HG02623 (cell line): ENCODE results near the gene HOXC11.

Experiments used
- ATAC-seq: cut with Tn5 transposase; IDR thresholded peaks from one replicate; pipeline ENCODE4 v1.9.1; 2021; ENCODE audit warnings: moderate library complexity; ENCODE audit not compliant: unreplicated experiment

The HOXC11 gene

DNA sequence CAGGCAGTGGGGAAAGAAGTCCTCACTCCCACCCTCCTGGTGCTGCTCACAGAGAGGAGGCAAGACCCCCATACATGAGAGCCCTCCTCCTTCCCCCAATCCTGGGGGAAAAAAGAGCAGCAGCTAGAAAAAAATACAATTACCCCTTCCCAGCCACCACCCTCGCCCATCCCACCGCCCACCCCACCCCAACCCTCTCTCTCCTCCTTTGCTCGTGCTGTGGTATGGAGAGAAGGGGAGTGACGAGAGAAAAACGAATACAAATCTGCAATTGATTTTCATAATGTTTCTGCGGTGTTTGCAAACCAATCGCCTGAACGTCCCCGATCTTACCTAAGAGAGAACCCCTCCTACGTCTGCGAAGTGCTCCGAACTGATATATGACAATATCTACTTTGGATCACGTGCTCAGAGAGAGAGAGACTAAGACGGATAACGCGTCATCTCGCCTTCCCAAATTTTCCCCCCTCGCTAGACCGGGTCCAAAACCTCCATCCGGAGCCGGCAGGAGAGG lies at the start of gene HOXC11:
HOXC11 (plus strand) TSS at position 405 of the 514 bp plus-strand sequence. CDS start 116 bp downstream, outside the sequence.
- no peak for ATAC-seq

DNA sequence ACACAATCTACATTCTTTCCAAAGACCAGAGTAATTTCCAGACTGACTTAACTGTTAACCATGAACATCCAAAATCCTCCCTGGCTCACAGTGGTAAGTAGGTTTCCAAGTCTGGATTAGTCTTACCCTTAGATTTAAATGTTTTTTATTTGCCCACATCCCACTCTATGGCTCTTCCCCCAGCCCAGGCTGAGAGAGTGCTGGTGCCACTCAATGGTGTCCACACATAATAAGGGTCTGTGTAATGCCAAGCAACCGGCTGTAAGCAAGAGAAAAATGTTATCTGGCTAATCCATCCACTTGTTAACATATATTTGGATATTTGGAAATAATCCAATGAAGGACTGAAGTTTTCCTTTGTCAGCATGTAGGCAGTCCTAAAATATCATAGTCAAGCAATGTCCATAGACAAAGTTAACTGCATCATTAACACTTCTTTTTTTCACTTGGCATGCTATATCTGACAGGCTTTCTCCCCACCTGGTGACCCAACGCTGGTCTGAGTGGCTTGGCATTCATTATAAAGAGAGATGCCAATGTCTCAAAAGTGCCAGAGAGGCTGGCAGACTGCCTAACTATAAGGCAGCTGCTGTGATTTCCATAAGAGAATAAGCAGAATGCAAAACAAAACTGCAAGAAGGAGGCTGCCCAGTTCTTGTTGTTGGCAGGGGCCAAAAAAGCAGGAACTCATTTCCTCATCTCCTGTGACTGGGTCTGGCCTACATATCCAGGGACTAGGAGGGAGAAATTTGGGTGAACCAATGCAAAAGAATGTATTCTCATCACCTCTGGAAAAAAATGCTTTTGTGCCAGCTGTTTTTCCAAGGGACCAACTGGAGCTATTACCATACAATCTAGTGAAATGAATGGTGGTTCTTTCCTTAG lies 48.2 kb upstream of the HOXC11 start:
- no peak for ATAC-seq

DNA sequence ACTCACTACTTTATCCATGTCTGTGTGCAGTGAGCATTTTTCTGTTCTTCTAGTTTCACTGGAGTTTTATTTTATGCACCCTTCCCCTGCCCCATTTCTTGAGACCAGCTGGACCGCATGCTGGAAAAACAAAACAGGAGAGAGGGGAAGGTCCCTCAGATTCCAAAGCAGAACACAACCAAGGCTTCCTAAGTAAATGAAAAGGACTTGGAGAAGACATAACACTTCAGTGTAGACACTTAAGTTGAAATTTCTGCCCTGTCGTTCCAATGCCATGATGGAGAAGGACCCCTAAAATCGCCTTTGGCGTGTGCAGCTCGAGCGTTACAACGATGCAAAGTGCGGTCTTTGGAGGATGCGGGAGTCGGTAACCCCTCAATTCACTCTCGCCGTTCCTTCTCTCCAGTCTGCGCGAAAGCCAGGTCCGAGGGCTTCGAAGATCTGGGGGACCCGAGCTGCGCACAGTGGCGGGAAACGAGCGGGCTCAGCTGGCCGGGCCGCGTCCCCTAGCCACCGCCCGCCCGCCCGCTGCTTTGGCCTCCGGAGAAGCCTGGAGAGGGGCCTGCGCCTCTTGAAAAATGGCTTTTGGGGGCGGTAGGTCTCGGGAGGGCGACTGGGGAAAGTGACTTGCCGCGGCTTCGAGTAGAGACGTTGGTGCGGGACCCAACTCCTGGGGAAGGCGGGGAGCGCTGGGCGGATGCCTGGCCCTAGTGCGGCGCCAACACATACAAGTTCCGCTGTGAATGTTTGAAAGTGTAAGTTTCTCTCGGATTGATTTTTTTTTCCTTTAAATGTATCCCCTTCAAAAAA lies 45.5 kb upstream of the HOXC11 start:
- no peak for ATAC-seq

DNA sequence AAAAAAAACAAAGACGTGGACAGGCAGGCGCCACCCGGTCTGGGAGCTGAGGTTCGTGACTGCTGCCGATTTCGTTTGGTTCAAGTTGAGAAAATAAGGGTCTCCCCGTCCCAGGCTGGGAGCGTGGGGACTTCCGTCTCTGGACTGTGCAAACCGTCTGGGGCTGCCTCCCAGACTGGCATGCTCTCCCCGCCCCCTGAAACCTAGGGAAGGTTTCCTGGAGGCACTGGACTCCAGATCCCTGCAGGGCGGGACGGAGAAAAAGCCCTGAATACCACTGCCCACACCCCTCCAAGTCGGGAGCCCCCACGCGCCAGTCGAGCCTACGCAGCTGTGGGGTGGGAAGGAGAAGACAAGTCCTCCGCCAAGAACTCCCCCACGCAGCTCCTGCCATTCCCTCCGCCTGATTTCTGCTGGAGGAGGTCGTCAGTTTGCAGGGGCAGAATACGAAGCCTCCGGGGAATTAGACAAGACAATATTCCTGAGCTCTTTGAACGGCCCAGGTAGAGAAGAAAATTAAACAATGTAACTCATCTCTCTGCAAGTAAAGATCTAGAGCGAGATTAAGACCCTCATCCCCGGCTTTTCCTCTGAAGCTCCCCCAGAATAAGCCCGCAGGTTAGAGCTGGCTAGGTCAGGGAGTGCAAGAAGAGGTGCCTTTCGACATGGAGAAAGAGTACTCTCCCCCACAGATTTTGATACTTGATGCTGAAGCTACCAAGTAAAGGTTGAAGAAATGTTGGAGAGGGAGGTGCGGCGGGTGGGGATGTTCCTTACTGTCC lies 44.7 kb upstream of the HOXC11 start:
- ATAC-seq, result no peak

DNA sequence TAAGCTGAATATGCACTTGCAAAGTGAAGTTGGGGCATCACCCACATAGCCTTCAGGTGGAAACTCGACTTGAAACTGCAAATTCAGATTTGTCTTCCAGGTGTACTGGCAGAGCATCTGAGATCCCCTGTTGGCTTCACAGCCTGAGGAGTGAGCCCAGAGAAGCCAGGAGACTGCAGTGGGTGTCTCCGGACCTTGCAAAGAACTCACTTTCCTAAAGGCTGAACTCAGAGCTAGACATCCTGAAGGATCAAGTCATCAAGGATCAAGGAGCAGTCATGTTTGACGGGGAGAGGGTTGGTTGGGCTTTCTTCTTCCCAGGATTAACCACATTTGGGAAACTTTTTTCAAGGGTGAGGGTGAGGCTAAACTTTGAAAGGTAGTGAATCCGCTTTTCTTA lies 43.4 kb upstream of the HOXC11 start:
- ATAC-seq, result no peak

DNA sequence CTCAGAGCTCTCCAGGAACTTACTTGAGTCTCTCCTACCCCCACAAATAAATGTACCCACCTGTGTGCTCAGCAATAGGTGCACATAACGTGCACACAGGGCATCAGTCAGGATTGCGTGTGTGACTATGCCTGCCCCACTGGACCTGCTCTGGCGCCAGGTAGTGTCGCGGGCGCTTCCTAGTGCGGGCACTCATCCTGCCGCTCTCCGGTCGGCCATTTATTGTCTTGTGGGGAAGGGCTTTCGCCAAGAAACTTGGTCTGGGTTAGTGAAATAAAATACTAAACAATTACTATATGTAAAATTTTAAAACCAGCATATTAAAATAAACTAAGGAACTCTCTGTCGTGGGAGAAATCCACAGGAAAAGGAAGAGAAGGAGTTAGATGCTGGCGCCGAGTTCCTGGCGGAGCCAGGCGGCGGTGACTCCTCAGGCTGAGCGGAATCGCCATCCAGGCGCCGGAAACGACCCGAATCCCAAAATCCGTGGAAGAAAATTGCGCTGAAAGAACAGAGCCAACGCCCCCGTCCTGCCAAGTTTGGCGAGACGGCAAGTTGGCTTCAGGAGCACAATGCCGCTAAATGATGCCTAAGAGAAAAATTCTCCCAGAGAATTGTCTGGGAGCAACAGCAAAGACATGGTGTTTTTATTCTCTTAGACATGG lies 42.2 kb upstream of the HOXC11 start:
- no peak for ATAC-seq

DNA sequence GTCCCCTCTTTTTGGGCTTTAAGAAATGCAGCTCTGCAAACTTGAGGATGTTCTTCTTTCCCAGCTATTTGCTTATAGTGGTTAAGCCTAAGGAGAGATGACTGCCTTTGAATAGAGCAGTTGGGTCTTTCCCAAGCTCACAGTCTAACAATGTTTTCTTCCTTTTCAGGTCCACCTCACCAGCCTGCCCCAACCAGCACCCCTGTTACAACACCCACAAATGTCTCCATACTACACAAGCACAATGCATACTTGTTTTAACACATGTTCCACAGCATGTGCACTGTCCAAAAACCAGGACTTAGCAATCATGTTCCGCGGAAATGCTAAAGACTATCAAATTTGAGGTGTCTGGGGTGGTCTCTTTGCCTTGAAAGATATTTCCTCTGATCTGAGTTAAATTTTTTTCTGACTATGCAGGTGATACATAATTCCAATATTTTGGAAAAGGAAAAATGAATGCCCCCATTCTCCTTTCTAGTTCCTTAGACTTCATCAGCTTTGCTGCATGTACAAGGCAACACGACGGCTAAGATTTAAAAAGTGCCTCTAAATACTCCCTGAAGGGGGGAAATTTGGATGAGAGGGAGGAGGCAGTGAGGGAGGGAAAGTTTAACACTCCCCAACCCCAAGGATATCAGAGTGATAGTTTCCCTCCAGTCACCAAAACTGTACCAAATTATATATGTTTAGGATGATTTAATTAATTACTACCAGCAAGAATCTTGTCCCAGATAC lies 40.9 kb upstream of the HOXC11 start:
- no peak for ATAC-seq

DNA sequence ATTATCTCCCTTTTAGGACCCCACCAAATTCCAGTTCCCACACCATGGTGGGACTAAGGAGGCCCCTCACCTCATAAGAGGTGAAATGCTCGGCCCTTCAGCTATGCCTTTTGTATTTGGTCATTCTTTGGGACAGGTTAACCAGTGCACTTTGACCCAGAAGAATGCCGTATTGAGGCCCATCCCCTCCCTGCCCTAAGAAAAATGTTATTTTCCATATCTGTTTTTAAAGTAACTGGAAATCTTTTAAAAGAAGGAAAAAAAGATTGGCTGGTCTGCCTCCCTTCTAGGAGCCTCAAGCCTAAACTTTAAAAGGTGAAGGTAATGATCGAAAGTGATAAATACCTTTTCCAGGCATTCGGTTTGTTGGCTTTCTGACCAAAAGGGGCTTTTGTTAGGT lies 40.0 kb upstream of the HOXC11 start:
- no peak for ATAC-seq

DNA sequence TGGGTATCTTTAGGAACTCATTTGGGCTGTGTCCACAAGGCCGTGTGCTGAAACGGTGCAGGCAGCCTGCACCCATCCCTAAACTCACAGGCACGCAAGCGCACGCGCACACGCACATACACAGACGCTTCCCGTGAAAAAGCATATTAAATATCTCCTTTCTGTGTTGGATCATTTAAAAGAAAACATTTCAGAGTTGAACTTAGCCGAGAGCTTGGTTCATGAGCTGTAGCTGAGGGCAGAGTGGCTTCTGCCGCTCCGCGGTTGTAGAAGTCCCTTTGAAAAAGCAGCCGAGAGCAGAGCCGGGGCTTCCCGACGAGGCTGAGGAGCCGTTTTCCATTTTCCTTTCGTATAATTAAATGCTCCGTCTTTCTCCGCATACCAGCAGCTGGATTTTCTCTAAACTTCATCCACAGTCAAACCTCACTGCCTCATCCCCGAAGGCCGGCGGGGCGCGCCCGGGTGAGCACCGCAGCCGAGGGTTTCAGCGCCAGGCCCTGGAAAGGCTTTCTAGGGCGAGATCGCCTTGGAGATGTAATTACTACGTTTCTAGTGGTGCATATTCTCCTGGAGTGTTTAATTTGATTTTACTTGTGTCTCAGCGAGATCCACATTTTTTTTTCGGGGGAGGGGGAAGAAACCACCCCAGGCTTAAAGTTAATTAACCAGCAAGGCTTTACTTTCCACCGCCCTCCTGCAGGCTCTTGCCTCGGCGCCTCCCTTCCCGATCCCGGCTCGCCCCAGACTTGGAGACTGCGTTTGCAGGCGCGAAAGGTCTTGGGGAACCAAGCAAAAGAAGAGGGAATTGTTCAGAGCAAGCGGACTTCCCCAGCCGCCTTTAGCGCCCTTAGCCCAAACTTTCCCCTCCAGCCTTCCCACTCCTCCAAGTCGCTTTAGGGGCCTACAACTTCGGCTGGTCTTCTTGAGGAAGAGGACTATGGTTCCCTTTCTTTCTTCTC lies 37.3 kb upstream of the HOXC11 start:
- no peak for ATAC-seq

DNA sequence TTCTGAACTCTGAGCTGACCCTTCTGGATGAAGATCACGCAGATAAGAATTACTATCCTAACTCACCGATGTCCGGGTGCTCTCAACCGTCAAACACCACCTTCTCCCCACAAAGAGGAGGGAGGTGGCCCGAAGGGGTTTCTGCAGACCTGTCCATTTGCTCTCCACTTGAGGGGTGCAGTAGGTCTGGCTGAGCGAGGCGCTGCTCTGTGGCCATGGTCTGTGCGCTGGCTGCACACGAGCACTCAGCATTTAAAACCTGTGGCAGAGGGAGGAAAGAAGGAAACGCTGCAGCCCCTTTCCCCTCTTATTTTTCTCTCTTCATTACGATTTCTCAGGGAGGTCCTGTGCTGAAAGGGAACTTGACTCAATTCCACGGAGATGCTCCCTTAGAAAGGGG lies 35.8 kb upstream of the HOXC11 start:
- ATAC-seq, result no peak

DNA sequence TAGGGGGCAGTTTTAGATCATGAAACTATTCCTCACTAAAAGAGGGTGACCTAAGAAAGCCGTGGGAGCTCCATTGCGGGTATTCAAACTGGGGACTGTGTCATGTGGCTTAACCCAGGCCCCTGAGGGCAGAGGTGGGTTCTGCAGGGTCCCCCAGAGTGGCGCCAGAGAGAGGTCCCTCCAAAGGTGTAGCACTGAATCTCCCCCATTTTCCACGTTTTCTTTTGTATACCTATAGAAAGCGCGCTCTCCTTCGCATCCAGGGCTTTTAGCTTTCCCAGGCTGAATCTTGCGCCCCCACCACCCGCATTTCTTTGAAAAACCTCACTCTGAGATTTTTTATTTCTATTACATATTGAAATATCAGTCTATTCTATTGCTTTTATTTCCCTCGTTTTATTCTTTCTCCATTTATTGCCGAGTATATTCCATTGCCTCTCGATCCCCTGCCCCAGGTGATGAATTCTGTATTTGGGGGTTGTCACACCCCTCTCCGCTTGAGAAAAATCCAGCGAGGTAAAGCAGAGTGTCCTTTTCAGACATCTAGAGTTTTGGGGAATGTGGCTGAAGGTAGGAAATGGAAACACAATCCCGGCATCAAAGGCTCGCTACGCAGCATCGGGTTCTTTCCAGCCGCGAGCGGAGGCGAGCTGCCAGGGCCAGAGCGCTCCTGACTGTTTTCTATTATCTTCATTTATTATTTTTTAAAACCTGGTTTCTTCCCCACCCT lies 35.2 kb upstream of the HOXC11 start:
- no peak for ATAC-seq

DNA sequence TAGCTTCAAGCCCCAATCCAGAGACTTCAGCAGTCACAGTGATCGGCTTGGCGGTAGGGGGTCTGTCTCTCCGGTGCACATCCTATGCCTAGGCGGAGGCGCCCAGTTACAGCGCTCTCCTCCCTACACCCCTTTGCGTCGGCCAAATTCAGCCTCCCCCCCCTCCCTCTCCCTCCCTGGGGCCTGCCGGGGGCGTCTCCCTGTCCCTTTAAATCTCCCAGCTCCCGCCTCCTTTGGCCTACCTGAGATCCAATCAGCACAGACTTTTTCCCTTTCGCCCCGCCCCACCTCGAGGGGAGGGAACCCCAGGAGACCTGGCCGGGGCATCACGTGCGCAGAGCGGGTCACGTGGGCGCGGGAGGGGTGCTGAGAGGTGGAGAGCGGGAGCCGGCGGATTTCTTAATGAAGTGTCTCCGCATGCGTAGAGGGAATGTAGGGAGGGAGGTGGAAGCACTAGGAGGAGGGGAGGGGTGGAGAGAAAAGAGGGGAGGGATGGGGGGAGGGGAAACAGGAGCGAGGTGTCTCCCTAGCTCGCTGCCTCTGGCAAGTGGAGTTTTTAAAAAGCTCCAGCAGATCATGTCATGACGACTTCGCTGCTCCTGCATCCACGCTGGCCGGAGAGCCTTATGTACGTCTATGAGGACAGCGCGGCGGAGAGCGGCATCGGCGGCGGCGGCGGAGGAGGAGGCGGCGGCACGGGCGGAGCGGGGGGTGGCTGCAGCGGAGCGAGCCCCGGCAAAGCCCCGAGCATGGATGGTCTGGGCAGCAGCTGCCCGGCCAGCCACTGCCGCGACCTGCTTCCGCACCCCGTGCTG lies 34.4 kb upstream of the HOXC11 start, which contains the start of gene HOXC13:
HOXC13 (plus strand) TSS at position 506 of the 815 bp plus-strand sequence; CDS start at position 582, 76 bp downstream.
- ATAC-seq, result no peak

DNA sequence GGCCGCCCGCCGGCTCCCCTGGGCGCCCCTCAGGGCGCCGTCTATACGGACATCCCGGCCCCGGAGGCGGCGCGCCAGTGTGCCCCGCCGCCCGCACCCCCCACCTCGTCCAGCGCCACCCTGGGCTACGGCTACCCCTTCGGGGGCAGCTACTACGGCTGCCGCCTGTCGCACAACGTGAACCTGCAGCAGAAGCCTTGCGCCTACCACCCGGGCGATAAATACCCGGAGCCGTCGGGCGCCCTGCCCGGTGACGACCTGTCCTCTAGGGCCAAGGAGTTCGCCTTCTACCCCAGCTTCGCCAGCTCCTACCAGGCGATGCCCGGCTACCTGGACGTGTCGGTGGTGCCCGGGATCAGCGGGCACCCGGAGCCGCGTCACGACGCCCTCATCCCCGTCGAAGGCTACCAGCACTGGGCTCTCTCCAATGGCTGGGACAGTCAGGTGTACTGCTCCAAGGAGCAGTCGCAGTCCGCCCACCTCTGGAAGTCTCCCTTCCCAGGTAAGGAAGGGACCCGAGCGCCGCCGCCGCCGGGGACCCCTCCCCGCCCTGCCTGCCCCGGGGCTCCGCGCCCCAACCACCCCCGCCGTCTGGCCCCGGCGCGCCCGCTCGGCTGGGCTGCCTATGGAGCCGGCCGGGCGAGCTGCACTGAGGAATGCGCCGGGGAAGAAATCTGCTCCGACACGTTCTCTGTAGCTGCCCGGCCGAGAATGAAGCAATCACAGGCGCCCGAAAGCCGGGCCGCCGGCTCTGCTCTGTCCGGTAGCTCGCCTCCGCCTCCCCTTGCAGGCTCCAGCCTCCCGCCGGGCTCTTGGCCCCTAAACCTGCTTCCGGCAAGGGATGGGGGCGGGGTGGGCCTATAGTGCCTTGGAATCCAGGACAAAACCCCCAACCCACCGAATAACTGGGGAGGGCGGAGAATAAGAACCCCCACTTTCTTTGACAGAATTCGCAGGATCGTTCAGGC lies 33.5 kb upstream of the HOXC11 start:
- ATAC-seq, result no peak

DNA sequence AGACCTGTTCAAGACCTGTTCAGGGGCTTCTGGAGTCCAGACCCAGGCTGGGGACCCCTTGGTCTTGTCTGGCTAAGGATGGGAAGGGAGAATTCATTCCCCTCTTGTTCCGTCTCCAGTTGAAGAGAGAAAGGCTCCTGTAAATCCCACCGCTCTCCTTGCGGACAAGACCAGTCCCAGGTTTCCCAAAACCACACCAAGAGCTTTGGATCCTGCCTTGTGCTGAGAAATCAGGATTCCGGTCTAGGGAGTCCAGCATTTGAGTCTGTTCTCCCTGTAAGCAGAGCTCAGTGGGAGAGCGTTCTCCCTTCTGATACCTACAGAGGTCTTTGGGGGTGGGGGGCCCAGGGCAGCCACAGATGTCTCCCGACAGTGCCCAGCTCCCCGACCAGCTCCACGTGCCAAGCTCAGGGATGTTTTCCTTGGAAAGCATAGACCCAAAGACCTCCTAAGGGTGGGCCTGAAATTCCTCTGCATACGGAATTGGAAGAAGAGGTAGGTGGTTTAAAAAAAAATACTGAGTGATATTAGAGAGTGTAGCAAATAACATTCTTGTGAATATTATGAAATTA lies 32.4 kb upstream of the HOXC11 start:
- no peak for ATAC-seq

DNA sequence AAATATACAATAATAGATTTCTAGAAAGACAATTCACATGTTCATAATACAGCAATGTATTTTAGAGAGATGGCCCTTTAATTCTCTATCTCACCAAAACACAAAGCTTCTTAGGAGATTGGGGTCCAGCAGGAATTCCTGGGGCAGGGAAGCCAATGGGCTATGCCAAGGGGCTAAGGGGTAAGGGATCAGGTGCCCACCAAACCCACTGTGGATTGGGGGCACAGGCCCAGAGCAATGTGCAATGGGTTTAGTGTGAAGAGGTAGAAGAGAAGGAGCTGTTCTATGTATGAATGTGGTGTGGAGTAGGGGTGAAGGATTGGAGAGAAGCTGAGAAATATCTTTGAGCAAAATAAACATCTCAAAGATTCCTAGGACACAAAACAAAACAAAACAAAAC lies 31.7 kb upstream of the HOXC11 start:
- no peak for ATAC-seq

DNA sequence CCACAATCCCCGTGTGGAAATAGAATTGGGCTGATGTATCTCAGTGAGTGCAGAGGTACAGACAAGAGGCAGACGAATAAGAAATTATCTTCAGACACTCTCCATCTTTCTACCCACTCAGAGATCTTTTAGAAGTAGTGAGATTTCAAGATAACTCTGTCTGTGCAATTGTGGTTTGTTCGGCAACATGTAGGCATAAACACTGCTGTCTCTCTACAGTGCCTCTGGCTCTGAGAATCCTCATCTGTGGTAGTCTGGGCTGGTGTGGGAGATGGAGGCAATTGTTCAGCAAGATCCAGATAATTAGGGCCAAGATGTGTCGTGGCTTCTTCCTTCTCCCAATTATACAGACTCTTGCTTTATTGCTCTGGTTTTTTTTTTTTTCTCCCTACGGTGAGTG lies 31.2 kb upstream of the HOXC11 start:
- no peak for ATAC-seq
